KG1 (cell line): ENCODE results near the gene ADORA1.

Source experiments
- DNase-seq: peaks from one replicate; lab custom pipeline; 2025; lab: John Stamatoyannopoulos, UW

Gene ADORA1

DNA sequence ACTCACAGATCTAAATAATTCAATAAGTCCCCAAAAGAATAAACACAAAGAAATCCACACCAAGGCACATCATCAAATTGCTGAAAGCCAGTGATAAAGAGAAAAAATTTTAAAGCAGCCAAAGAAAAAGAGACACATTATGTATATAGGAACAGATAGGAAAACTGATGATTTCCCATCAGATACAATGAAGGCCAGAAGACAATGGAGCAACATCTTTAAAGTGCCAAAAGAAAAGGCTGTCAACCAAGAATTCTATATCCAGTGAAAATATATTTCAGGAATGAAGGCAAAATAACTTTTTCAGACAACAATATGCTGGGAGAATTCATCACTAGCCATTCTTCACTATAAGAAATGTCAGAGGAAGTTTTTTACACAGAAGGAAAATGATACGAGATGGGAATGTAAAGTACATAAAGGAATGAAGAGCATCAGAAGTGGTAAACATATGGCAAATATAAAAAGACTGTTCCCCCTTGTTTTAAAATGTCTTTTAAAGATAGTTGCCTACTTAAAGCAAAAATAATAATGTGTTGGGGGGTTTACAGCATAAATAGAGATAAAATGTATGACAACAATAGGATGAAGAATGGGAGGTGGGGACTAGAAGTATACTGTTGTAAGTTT lies 32.4 kb upstream of the ADORA1 start:
- DNase-seq = no peak

DNA sequence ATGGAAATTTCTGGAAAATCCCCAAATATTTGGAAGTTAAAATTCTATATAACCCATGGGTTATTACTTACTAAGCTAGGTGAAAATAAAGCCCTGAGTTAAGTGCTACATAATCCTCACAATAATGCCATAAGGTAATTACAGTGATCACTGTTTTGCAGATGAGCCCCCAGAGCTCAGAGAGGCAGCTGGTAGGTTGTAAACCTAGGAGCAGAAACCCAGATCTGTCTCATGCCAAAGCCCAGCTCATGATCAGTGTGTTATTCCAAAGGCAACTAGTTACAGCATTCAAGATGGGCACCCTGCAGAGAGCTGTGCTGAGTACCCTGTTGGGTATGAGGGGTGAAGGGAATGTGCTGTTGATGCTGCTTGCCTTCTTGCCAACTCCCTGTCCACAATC lies 31.0 kb upstream of the ADORA1 start:
- no peak for DNase-seq

DNA sequence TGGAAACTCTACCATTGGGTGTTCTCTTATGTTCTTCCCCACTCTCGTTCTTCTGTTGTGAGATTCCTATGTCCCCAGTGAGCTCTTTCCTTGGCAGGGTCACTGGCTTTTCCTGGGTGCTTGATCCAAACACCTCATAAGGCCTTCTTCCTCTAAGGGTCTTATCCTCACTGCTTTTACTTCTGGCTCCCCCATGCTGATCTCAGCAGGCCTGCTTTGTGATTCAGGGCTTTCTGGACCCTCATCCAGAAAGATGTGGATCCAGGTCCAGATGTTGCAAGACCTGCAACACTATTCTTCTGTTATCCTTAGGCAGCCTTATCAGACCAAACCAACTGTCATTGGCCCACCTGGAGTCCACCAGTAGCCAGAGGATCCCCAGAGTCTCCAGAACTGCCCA lies 30.5 kb upstream of the ADORA1 start:
- DNase-seq = no peak

DNA sequence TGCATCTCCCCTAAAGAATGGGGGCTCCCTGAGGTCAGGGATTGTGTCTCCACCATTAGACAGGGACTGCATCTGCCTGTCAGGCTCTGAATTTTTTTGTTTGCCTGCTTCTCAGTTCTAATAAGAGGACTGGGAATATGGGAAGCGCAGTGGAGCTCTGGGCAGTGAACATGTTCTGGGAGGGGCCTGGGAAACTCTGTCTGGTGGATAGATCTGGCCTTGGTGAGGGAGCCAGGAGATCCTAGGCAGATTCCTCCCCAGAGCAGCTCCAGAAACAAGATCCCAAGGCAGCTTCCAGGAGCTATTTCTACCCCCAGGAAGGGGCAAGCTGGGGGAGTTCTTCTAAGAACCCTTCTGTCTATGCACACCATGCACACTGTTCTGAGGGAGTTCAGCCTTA lies 29.1 kb upstream of the ADORA1 start:
- no peak for DNase-seq

DNA sequence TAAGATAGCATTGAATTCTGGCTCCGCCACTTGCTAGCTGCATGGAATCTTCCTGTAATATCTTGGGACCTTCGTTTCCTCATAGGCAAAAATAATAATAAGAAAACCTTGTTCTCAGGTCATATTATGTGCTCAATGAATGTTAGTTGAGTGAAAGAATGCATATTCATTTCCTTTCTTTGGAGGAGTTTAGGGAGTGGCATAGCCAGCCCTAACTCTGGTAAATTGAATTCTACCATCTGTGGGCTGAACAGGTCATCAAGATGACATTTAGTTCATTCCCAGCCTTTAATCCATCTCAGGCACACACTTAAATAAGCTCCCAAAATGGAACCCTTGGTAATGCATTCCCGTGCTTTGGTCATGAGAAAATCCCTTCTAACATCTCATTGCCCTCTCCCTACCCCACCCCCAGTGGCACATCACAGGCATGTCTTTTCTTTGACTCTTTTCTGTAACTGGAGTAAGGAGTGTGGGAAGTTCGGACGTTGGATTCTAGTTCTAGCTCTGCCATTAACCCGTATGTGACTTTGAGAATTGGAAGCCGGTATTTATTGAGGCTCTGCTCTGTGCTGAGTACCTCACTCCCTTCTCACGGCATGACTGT lies 28.5 kb upstream of the ADORA1 start:
- no peak for DNase-seq

DNA sequence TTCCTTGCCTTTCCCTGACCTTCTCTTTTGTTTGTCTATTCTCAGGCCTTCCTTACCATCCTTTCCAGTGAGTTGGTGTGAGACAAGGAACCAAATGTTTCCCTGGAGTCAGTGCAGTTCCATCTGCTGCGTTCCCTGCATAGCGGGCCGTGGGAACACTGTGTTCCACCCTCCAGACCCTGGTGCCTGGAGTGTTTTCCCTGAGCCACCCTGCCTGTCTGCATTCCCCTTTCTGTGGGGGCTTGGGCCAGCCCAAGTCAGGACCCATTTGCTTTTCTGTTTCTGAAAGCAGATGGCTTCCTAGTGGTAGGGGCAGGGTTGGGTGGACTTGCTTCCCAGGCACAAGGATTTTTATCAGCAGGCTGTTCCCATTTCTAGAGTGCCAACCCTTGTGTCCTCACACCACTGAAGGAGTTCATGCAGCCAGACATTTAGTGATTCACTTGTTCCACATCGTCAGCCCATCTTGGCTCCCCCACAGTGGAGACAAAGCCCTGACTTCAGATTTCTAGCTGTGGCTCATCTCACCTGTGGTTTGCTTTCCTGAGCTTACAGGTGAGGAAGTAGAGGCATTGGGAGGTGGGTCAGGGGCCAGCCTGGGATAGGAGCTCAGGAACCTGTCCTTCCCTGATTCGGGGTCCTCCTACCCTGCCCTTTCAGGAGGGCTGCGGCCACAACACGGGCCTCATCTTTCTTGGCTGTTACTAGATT lies 27.6 kb upstream of the ADORA1 start:
- DNase-seq = no peak

DNA sequence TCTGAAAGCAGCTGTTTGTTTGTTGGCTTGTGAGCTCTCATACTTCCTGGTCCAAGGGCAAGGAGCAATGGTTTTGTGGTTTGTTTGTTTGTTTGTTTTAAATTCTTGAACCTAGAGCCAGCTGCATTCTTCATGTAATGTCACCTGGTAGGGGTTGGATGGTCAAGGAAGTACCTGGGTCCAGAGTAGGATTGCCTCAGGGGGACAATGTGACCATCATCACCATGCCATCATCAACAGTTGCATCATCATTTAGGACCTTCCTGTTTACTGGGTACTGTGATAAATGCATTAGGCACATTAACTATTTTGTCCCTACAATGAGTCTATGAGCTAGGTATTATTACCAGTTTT lies 27.0 kb upstream of the ADORA1 start:
- no peak for DNase-seq

DNA sequence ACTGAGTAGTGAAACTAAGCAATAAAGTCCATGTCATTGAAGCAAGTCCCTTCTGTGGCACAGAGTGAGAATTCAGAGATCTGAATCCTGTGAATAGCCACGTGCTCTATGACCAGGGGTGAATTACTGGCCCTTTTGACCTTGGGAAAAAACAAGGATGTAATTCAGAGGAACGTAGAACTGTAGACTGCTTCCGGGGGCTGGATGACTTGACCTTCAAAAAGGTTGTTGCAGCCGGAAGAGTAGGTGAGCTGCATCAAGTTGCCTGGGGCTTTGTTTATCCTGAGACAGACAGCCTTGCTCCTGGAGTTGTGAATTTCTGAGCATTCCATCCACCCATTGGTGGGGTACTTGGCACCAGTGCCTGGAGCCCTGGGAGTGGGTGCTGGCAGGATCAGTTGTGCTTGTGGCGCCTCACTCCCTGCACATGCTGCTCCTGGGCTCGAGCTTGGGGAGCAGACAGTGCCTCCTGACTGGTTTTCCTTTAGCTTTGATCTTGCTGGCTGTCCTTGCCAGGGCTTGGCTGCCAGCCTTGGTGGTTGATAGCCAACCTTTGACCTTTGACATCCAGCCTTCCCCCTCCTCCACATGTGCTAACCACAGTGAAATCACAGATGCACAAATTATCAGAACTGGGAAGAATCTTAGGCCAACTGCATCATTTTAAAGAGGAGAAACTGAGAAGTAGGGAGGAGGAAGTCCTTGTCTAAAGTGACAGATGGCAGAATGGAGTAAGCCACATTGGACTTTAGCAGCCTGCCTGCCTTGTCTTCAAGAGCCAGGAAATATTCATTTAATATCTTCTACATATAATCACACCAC lies 25.5 kb upstream of the ADORA1 start:
- no peak for DNase-seq

DNA sequence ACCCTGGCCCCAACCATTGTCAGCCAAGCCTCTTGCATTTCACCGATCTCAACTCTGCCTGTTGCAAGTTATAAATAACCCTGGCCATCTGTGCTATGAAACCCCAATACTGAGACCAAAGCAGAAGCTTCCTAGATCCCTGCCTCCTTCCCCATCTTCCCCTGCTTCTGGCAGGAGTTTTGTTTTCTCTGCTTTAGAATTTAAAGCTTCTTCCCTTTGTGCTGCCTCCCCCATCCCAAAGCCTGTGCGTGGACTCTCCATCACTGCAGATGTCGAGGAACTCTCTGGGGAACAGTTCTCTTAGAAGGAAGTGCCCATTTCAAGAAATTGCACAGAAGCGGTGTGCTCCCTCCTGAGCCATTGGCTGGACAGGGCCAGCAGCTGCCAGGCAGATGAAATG lies 24.3 kb upstream of the ADORA1 start:
- no peak for DNase-seq

DNA sequence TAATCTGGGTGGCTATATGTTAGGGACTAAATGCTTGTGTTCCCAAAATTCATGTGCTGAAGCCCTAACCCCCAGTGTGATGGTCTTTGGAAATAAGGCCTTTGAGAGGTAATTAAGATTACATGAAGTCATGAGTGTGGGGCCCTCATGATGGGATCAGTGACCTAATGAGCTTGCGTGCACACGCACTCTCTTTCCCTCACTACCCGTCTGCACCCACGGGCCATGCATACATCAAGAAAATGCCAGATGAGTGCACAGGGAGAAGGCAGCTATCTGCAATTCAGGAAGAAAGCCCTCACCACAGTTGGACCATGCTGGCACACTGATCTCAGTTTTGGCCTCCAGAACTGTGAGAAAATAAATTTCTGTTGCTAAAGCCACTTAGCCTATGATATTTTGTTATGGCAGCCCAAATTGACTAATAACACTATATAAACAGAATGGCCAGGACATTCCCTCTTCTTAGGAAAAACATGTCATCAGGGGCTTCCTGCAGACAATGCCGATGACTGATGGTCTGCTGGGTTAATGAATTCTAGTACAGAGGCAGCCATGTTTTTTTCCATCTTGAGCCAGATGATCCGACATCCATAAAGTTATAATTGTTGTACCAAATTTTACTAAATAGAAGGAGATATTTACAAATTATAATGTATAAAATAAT lies 23.6 kb upstream of the ADORA1 start:
- no peak for DNase-seq

DNA sequence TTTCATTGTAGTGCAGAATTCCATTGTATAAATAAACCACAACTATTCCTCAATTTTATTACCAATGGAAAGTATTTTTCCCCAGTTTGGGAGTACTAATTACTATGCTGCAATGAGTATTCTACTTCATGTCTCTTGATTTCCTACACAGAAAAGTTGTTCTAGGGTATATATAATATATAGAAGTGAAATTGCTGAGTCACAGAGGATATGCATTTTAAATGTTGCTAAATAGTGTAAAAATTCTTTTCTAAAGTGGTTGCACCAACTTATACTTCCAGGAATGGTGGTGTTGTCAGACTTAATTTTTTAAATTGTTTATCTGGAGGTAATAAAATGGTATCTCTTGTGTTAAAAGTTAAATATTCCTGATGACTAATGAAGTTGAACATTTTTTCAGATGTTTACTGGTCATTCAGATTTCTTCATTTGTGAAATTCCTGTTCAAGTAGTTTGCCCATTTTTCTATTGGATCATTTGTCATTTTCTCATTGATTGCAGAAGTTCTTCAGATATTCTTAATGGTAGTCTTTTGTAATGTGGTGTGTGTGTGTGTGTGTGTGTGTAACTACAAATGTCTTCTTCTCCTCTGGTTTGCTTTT lies 22.6 kb upstream of the ADORA1 start:
- DNase-seq = no peak

DNA sequence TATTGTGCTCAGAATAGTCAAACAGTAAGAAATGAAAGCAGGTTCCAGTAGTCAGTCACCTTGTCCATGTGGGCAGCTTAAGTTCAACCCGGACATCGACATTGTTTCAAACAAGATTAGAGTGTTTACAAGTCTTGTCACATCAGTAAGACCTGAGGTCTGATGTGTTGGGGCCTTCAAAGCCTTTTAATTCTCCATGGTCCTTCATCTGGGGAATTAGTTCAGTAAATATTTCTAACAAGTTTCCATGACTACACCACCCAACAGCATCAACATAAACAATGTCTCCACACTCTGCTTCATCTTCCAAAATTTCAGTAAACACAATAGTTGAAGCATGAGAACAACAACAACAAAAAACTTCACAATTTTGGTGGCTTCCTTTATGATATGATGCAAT lies 15.1 kb upstream of the ADORA1 start:
- DNase-seq = no peak

DNA sequence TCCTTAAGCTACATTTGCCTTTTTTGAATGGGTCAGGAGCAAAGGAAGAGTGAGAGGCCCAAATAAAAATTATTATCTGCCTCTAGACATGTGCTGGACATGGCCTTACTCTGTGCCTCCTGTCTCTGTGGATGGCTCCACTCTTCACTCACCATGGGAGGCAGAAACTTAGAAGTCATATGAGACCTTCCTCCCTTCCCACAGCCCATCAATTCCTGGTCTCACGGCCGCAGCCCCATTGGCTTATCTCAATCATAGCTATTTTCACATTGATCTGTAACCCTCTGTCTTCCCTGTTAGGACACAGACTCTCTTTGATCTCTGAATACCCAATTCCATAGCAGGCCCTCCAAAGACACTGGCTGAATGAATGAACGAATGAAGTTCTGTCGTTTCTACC lies 14.2 kb upstream of the ADORA1 start:
- no peak for DNase-seq

DNA sequence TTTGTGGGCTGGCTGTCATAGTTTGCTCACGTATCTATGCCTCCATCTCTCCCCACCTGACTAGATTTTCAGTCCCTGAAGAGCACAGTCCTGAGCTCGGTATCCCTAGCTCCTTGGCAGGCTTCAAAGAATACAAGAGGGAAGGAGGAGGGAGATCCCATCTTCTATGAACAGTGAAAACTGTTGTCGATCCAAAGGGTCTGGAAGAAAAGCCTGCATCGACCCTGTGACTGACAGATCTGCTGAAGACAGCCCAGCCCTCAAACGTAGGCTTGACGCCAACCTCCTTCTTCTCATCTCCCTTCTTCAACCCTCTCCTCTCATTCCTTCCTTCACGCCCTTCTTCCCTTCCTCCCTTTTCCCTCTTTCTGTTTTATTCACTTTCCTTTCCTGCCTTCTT lies 13.3 kb upstream of the ADORA1 start:
- no peak for DNase-seq

DNA sequence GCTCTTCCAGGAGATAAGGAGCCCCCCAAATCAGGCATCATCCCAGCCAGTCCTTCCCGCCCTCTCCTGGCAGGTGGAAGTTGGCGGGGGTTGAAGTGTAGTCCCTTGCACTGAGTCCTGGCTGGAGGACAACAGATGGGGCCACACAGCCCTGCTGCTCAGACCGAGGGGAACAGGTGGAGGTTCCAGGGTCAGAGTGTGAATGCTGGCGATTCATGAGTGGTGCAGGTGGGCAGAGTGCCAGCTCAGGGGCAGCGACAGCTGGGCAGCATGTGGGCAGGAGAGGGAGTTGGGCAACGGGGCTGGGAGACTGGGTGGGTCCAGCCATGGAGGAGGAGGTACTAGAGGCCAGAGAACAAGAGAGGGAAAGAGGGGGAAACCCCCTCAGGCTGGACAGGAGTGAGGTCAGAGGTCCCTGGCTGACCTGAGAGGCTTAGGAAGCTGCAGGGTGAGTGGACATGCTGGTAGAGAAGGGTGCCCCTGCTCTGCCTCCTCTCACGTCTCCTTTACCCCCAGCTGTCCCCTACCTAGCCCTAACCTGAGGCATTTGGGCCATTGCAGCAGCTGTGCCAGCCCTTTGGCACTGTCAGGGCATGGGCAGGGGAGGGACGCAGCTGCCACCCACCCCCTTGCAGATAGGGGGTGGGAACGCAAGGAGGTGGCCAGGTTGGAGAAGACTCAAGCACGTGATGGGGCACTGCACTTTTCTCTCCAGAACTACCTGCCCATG lies 11.3 kb upstream of the ADORA1 start:
- no peak for DNase-seq

DNA sequence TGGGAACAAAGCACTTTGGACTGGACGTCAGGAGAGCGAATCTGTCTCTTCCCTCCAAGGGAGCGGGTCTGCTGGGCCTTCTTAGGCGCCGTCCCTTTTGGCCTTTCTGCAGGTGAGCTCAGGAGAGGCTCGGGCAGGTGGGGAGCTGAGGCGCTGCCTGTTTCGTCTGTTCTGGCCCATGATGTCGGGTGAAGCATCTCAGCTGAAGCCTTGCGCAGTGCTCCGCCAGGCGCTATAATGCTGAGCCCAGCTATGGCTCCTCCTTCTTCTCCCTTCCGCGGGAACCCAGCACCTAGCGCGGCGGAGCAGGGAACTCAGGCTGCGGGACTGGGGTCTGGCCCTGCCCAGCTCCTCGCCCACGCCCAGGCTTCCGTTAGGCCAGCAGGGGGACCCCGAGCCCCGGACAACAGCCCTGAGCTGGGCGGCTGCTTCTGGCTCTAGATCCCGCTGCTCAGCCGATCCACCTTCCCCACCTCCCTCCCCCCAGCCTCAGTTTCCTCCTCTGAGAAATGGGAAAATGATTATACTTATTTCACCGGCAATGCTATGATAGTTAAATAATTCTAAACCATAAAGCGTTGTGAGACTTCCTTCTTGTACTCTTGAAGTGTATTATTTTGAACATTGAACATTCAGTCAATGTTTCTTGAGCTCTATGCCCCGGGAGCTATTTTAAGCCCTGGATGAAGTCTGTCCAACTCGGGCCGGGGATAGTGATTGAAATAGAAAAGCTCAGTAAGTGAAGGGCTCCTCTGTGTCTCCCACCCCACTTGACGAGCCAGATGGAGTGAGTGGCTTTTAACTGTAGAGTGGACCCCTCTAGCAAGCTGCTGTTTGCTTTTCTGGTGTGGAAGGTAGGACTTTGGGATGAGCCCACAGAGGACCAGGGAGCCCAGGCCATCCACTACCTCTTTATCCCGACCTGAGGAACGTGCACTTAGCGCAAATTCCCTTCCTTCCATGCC lies 9.6 kb upstream of the ADORA1 start:
- no peak for DNase-seq

DNA sequence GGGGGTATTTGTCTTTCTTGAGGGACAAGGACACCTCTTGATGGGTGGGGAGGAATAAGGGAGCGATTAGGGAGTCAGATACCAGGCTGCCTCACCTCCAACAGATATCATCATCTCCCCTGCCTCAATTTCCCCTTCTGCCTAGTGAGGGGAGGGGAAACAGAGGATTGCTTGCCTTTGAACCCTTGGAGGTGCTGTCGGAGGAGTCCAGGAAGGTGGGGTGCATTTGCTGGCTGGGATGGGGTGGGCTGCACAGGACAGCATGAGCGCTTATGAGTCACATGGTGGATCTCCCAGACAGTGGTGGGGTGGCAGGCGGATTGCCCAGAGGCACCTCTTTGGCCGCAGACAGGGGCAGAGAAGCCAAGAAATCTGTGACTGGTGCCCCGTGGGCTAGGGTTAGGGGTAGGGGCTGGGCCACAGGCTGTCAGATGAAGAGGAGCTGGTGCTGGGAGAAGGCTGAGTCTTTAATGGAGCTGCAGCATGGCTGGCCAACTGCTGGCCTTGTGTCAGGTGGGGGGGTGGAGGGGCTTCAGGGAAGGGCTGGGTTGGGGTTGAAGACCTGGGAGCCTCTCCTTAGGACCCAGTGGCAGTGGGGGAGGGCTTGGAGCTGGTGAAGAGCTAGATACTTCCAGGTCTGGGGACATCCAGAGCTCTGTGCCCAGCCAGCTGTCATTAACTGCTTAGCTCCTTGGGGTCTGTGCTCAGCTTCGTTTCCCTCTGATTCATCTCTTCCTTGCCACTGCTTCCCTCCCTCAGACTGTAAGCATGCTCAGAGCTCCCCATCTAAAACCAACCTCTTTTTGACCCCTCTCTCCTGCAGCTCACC lies 7.0 kb upstream of the ADORA1 start:
- no peak for DNase-seq

DNA sequence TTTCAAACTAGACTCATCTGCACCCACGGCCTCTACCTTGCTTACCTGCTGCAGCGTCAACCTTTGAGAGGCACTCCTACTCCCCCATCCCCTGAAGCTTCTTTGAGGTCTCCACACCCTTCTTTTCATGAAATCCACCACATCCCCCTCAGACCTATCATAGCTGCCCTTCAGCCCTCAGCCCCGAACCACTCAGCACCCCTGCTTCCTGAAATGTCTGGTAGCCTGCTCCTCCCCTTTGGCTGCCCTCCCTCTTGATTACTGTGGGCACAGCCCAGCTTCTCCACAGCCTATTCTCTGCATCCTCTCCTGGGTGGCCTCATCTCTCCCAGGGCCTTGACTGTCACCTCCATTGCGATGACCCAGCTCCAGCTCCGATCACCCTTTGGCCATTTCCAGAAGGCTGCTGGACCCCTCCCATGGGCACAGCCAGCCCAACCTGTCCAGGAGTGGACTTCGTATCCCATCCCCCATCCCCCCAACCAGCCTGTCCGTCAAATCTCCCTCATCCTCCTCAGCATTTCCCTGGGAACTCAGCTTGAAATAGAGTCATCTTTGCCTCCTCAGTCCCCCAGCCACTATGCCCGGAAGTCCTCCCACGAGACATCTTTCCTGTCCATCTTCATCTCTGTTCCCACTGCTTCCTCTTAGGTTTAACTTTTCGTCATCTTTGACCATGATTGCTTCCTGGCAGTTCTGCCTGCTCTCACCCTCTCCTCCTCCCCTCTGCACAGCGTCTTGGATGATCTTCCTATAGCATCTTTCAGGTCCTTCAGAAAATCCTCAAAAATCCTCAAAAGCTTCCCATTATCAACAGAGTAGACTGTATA lies 6.1 kb upstream of the ADORA1 start:
- DNase-seq = no peak
